ENCODE results near the gene MIOX.
A peak's percentile ranks its signal among the peaks of the same experiment; 100 is the strongest.

Gene MIOX

DNA sequence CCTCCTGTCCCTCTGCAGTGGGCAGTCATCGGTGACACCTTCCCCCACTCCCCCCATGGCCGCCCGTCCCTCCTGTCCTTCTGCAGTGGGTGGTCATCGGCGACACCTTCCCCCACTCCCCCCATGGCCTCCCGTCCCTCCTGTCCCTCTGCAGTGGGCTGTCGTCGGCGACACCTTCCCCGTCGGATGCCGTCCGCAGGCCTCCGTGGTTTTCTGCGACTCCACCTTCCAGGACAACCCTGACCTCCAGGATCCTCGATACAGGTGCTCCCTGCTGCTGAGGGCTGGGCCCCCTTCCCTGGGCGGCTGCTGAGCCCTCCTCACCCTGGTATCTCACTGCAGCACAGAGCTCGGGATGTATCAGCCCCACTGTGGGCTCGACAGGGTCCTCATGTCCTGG is 2.2 kb downstream of the MIOX start:
- no peak for DNase-seq (ENCODE audit: extremely low read depth in 1 of 2, low read depth in 1 of 2)

DNA sequence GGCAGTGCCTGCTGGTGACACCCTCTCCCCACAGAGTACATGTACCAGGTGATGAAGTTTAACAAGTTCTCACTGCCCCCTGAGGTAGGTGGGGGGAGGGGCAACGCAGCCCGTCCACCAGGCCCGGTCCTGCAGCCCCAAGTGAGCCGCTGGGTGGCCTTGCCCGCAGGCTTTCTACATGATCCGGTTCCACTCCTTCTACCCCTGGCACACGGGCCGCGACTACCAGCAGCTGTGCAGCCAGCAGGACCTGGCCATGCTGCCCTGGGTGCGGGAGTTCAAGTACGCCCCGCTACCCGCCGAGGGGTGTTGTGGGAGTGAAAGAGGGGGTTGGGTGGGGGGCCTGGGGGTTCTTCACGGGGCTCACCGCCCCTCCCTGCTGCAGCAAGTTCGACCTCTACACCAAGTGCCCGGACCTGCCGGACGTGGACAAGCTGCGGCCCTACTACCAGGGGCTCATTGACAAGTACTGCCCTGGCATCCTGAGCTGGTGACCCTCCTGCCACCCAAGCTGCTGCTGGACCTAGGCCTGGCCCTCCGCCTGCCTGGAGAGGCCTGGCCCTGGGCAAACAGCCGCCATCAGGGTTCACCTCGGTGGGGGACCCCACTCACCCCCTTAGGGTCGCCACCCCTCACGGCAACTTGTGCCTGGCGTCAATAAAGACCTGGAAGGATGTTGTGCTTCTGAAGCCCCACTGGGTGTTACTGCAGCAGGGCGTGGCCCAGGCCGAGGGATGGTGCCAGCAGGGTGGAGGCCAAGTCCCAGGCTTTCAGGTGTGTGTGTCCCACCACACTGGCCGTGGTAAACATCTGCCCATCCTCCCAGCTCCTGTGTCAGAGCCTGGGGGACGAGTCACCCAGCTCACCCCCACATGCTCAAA is 2.9 kb downstream of the MIOX start:
- no peak for DNase-seq (ENCODE audit: extremely low read depth in 1 of 2, low read depth in 1 of 2)

DNA sequence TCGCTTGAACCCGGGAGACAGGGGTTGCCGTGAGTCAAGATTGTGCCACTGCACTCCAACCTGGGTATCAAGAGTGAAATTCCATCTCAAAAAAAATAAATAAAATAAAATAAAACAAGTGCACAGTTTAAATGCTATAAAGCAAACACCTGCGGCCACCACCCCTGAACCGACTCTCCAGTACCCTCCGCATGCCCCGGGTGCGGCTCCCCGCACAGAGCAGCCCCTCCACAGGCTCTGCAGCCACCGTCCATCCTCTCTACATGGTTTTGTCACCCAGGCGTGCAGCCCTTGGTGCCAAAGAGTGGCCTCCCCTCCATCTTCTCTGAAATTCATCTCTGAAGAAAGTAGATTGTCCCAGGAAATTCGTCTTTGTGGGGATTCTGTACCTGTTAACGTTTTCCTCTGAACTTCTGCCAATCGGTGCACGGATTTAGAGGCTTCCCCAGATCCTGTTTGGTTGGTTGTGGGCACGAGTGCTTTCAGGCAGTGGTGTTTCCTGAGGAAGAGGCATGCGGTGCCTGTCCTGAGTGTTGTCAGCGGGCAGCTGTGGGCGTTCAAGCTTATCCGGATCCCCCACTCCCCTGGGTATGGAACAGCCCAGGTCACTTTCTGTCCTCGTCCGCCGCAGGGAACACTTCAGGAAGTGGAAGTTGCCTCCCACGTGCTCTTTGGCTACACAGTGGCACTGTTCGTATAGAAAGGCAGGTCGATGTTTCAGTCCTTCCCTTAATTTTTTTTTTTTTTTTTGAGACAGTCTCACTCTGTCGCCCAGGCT is 4.1 kb downstream of the MIOX start:
- no peak for DNase-seq (ENCODE audit: extremely low read depth in 1 of 2, low read depth in 1 of 2)

DNA sequence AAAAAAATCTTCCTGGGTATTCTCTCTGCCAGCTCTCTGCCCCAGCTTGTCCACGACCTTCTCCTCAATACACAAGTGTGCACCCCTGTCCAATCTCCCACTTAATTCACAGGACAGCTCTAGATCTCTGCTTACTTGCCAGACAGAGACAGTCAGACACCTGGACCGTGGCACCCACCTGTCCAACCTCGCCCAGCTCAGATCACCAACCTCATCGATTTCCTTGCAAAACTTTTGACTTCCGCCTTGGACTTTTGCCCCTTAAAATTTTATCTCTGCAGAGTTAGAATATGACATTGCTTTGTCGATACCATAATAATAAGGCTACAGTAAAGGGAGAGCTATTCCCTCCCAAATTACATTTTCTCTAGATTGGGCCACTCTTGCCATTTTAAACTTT is 10.4 kb downstream of the MIOX start:
- DNase-seq (ENCODE audit: extremely low read depth in 1 of 2, low read depth in 1 of 2): no peak

DNA sequence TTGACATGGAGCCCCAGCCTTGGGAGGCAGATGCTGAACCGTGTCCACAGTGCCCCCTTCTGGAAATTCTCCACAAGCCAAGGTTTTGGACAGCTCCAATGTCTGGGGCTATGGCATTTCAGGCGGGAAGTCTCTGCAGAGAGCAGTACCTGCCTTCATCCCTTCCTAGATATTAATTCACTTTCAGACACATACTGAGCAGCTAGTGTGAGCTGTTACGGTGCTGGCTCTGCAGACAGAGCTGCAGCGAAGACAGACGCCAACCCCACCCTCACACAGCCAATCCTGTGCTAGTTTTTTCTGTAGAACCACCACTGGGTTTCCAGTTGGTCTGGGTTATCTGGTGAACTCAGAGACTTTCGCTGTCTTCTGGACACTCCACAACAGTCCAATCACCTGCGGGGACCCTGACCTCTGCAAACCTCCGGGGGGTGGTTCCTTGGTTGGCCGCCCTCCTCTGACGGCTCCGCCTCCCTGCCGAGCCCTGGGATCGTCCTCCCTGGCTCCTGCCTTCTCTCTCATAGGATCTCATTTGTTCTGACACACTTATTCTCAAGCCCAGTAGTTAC is 11.7 kb downstream of the MIOX start:
- peak in 1 of 2 donors; percentile 56 for DNase-seq (ENCODE audit: extremely low read depth in 1 of 2, low read depth in 1 of 2)

DNA sequence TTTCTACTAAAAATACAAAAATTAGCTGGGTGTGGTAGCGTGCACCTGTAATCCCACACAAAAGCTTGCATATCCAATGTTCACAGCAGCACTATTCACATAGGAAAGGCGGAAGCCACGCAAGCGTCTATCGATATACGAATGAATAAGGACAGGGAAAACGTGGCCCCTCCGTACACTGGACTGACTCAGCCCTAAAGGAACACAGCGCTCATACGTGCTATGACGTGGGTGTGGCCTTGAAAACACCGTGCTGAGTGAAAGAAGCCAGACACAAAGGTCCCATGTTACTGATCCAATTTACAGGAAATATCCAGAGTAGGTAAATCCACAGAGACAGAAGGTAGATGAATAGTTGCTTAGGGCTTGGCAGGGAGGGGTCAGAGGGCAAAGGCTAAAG is 13.8 kb downstream of the MIOX start:
- DNase-seq (ENCODE audit: extremely low read depth in 1 of 2, low read depth in 1 of 2): no peak

DNA sequence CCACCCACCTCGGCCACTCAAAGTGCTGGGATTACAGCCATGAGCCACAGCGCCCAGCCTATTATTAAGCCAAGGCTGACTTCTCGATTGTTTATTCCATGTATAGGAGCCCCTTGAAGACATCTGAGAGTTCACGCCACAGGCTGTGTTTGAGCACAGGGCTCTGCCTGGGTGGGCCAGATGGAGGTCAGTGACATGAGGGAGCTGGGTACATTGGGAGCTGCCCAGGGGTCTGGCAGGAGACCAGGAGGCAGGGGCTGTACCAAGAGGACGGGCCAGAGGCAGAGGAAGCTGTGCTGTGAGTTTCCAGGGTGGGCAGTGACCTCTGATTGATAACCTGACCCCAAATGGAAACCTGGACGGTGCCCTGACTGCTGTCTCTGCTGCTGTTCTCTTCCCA is 15.4 kb downstream of the MIOX start:
- DNase-seq (ENCODE audit: extremely low read depth in 1 of 2, low read depth in 1 of 2): no peak

DNA sequence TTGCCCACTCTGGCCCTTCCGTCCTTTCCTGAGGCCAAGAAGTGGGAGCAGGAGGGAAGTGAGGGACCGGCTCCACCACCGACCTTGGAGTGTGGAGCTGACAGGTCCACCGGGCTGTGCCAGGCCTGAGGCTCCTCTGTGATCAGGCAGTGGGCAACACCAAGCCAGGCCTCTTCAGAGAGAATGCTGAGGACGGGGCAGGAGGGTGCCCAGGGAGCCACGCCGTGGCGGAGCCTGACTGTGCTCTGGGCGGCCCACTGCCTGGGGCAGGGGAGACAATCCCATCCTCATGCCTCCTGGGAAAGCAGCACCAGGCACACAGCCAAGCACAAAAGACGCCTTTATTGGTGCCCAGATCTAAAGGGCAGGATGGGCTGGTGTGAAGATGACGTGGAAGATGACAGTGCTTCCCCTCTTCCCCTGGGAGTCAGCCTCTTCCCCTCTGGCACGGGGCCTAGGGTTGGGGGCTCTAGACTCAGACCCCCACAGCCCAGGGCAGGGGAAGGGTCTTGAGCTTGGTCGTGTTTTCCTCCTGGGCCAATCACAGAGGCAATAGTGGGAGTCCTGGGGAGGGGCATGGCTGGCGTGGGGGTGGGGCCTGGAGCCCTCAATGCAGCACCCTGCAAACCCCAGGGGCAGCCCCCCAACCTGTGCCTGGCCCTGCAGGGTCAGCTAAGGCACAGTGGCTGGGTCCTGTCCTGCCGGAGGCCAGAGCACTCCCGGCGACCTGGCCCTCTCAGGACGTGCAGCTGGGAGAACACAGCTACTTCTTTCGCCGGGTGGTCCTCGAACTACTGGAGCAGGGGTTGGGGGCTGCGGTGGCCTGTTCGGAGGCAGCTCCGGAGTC is 16.2 kb downstream of the MIOX start:
- no peak for DNase-seq (ENCODE audit: extremely low read depth in 1 of 2, low read depth in 1 of 2)

DNA sequence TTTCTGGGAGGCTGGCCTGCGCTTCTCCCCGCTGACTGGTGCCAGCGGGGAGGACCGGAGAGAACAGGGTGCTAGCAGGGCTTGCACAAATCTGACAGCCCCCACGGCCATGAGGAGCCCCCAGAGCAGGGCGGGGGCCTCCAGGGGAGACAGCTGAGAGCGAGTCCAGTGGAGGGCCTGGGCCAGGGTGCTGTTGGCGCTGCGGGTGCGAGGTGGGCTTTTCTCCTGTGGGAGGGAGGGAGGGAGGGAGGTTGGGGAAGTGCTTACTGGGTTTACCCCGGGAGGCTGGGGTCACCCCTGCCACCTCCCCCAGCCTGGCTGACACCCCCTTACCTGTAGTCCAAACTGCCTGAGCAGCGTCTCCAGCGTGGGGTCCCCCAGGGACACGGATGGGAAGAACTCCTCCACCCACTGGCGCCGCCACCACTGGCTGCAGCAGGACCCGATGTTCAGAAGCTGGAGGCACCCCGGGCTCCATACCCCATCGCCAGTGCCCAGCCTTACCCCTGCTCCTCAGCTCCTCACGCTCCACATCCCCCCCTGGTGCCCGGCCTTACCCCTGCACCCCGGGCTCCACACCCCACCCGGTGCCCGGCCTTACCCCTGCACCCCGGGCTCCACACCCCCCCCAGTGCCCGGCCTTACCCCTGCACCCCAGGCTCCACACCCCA is 17.0 kb downstream of the MIOX start:
- DNase-seq (ENCODE audit: extremely low read depth in 1 of 2, low read depth in 1 of 2): no peak

DNA sequence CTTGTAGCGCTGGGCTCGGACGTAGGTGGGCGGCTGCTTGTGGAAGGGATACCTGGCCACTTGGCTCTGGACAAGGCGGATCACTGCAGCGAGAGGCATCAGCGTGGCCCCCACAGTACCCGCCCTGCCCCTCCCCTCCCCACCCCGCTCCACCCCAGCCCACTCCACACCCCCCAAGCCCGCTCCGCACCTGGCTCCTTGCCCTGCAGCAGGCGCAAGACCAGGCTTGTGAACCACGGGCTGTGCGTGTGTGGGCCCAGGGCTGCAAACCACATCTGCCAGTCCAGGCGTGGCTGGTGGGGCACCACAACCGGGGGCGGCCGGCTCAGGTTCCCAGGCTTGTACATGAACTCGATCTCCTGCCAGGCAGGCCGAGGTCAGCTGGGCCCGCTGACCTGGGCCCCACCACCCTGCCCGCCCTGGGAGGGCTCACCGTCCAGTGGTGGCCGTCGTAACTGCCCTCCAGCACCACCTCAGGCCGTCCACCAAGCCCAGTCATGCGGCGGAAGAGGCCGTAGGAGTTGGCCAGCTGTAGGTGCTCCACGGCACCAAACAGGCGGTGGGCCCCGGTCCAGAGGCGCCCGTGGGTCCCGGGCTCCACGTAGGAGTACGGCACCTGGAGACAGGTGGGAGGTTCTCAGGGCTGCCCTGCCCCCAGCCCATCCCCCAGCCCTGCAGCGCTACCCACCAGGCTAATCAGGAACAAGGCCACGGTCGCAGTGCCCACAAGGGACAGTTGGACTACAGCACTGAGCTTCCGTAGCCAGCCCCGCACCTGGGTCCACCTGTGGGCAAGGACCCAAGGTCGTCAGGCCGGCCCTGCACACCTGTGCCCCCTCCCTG is 17.9 kb downstream of the MIOX start:
- no peak for DNase-seq (ENCODE audit: extremely low read depth in 1 of 2, low read depth in 1 of 2)

DNA sequence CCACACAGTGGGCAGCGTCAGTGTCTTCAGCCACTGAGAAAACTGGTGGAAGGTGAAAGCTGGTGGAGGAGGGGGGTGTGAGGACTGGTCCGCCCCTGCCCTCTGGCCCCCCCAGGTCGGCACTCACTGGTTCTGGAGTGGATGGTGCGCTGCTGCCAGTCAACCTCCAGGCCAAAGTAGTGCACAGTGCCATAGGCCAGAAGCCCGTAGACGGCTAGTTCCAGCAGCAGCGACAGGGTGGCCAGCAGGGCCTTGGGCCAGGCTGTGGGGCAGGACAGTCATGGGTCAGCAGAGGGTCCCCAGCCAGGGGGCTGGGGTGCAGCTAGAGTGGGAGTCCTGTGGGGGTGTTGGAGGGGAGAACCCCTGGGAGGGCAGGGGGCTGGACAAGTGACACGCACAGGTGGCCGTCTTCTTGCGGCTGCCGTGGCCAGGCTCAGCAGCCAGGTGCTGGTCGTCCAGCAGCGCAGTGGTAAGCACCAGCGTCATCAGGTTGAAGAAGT is 18.7 kb downstream of the MIOX start:
- no peak for DNase-seq (ENCODE audit: extremely low read depth in 1 of 2, low read depth in 1 of 2)

DNA sequence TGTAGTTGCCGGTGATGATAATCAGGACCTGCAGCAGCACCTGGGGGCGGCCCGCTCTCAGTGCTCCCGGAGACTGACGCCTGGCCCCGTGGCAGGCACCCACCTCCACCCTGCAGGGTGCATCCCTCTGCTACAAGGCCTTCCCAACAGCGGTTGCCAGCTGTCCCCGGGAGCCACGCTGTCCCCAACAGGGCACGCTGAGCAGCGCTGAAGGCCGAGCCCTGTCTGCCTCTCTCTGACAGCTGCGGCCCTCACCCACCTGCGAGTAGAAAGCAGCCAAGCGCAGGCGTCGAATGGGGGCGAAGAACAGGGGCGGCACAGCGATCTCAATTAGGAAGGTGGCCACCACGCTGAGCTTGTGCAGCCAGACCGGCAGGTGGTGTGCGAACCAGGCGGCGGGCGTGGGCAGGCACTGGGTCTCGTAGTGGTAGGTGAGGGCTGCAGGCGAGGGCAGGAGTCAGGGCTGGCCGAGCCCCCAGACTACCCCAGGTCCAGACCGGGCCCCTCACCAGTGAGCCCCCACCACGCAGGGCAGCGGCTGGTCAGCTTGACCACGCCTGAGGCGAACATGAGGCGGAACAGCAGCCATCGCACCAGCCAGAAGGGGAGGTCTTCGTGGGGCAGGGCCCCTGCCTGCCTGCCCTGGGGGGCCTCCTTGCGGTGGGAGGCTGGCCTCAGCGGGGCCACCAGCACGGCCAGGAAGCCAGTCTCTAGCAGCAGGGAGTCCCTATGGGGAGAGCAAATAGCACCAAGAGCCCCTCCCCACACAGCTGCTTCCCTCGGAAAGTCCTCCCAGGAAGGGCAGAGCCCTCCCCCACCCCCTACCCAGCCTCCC is 19.3 kb downstream of the MIOX start:
- no peak for DNase-seq (ENCODE audit: extremely low read depth in 1 of 2, low read depth in 1 of 2)

DNA sequence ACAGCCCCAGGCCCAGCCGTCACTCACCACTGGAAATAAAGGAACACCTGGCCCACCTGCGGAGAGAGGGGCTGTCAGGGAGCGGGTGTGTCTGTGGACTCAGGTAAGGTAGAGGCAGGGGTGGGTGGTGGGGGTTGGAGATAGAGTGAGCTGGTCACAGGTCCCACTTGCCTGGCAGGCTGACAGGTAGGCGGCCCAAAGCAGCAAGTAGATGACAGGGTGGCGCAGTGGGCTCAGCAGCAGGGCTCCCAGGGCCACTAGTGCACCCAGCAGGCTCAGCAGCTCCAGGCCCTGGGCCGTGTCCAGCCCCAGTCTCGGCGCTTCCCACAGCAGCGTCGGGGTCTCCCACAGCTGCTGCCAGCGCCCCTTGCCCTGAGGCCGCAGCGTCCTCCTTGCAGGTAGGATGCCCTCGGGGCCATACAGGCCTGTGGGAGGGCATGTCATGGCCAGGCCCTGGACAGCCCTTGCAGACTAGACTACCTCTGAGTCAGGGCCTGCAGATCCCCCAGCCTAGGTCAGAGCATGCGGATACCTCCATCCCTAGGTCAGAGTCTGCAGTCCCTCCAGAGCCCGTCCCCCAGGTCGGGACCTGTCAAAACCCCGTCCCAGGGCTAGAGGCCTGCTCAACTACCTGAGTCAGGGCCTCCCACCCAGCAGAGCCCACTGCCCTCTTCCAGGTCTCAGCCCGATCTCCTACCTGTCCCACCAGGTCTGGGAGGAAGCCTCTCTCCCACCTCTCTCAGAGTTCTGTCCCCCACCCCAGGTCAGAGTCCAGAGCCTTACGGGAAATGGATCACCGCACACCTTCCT is 20.2 kb downstream of the MIOX start:
- DNase-seq (ENCODE audit: extremely low read depth in 1 of 2, low read depth in 1 of 2): no peak

DNA sequence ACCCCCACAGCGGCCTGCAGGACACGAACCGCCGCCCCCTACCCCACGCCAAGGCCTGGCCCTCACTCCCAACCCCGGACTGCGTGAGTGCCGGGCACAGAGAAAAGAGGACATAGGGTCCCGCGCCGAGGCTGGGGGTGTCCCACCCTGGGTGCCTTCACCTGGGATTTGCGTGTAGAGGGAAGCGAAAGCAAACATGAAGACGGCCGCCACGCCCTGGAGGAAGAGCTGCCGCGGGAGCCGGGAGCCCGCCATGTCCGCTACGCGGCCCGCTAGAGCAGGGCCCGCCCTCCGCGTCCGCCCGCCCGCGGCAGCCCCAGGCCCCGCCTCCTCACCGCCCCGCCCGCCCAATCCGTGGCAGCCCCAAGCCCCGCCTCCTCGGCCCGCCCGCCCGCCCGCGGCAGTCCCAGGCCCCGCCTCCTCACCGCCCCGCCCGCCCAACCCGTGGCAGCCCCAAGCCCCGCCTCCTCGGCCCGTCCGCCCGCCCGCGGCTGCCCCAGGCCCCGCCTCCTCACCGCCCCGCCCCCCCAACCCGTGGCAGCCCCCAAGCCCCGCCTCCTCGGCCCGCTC is 20.8 kb downstream of the MIOX start, which contains the start of gene LMF2:
TSS of gene LMF2 (minus strand) at position 282 of the 570 bp plus-strand sequence. CDS start at position 255, 27 bp downstream.
- peak; percentile 79 to 89 for DNase-seq (ENCODE audit: extremely low read depth in 1 of 2, low read depth in 1 of 2)

DNA sequence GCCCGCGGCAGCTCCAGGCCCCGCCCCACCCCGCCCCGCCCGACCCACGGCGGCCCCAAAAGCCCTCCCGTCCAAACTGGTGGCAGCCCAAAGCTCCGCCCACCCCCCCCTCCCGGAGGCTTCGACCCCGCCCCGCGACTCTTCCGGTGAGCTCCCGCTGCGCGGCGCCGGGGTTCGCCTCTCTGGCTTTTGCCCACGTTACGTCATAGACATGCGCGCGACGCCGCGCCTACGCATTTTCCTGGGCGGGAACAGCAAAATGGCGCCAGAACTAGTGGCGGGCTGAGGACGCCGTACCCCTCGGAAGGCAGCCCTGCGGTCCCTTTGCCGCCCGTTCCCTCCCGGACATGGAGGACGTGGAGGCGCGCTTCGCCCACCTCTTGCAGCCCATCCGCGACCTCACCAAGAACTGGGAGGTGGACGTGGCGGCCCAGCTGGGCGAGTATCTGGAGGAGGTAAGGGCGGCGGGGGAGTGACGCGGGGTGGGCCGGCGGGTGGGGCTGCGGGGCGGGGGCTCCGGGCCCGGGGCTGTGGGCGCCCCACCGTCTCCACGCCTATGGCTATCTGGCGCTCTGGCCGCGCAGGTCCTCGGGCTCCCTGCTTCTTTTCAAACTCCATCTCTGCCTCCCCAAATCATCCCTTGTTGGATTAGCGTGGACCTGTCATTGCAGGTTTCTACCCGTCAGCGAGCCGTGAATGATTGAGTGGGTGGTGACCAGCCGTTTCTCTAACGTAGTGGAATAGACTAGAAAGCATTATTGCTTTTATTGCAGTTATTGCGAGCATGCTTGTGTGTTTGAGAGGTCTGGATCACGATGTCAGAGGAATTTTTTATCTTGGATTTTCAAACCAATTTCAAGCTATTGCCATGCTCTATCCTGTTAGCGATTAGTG is 21.6 kb downstream of the MIOX start, which contains the start of gene NCAPH2:
TSS of gene NCAPH2 (plus strand) at position 234 of the 894 bp plus-strand sequence. CDS start at position 348, 114 bp downstream.
- peak; percentile 91 to 96 for DNase-seq (ENCODE audit: extremely low read depth in 1 of 2, low read depth in 1 of 2)

DNA sequence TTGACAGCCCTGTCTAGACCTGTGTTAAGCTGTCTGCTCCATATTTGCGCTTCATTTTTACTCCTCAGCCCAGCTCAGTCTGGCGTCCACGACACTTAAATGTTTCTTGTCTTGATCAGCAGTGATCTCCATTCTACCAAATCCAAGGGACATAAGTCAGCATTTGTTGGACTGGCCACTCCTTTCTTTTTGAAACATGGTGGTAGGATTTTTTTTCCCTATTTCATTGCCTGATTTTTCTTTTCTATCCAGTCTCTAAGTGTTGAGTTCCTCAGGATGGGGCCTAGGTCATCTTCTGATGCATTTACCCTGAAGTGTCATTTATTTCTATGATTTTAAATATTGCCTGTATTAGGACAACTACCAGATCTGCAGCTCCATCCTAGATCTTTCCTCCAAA is 22.2 kb downstream of the MIOX start:
- DNase-seq (ENCODE audit: extremely low read depth in 1 of 2, low read depth in 1 of 2): no peak

Data from stimulated activated CD8-positive, alpha-beta memory T cell treated with anti-CD3 and anti-CD28 coated beads, Interleukin-7, amount 100 ng/mL, for 48 hours (primary cell).